Testis (tissue), 2 donors: Measurements from ENCODE around the gene CC2D2A.

Source experiments
- POLR2A ChIP-seq: fragments of 450-650 bp; IDR thresholded peaks from one replicate; pipeline ENCODE4 v1.6.1; 2017; ENCODE audit warnings: antibody characterized with exemption, mild to moderate bottlenecking, moderate library complexity
- TF ChIP-seq, protein P1 (sequence below), 3 experiments: fragments of 450-650 bp in 2 of 3; fragments of 200-600 bp in 1 of 3; sonication (generic) in 1 of 3; IDR thresholded peaks; one replicate each; pipeline ENCODE4 v1.5.1; 2016 to 2019; ENCODE audit warnings: antibody characterized with exemption in 3 of 3, mild to moderate bottlenecking in 2 of 3, moderate library complexity in 1 of 3

DNA sequence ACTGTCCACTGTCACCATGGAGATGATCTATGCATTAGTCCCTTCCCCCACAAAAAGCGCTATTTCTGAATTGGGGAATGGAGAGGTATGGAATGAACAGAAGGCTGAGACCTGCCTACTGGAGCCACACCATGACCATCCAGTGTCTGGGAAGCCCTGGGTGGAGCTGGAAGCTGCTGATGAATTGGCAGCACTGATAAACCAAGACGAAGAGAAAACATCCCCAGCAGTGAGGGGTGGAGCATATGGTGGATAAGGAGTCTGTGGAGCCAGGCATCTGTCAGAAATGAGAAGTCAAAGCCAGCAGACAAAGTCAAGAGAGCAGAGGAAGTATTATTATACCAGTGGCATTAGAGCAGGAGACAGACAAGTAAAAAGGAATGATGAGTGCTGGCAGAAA is 13.2 kb downstream of the CC2D2A start:
- TF ChIP-seq, protein P1, sequence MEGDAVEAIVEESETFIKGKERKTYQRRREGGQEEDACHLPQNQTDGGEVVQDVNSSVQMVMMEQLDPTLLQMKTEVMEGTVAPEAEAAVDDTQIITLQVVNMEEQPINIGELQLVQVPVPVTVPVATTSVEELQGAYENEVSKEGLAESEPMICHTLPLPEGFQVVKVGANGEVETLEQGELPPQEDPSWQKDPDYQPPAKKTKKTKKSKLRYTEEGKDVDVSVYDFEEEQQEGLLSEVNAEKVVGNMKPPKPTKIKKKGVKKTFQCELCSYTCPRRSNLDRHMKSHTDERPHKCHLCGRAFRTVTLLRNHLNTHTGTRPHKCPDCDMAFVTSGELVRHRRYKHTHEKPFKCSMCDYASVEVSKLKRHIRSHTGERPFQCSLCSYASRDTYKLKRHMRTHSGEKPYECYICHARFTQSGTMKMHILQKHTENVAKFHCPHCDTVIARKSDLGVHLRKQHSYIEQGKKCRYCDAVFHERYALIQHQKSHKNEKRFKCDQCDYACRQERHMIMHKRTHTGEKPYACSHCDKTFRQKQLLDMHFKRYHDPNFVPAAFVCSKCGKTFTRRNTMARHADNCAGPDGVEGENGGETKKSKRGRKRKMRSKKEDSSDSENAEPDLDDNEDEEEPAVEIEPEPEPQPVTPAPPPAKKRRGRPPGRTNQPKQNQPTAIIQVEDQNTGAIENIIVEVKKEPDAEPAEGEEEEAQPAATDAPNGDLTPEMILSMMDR (IDR thresholded peaks at IDR 0.05): no peak
- TF ChIP-seq POLR2A: no peak
